Pons (tissue), 1 donor: ENCODE data around the gene CSTB.

ENCODE experiments used
- DNase-seq: peaks from one replicate; pipeline ENCODE4 v3.0.0-alpha.2; 2016; ENCODE audit warnings: low spot score

The CSTB gene

GRCh38 chr21:43728467-43729390 is 47.4 kb downstream of the CSTB start:
- peak; percentile 89 for DNase-seq

GRCh38 chr21:43728154-43728466 is 48.0 kb downstream of the CSTB start:
- no peak for DNase-seq

GRCh38 chr21:43727519-43728153 is 48.5 kb downstream of the CSTB start:
- no peak for DNase-seq

GRCh38 chr21:43726686-43727518 is 49.2 kb downstream of the CSTB start:
- no peak for DNase-seq
